ENCODE data around the gene BTBD2. TPM values are rescaled to one million over a fixed set of nuclear protein-coding genes. Genes with fewer than 3 reads are reported as not detected.

The BTBD2 gene
- total RNA-seq, 5 donors from 2014 or later (not counting 1 experiment from before 2014, with no cell fraction given), result 52.2 to 79.8 (median 73.6) TPM

- Histone ChIP-seq H3K4me3 (ENCODE audit: control insufficient read depth in 1 of 2, extremely low read depth in 1 of 2, low read length in 1 of 2) (no peak overlapping the region), H3K27ac (ENCODE audit: low read length) (no peak overlapping the region), H3K9me3 (no peaks in the 10 kb centered on the region), H3K36me3 (ENCODE audit: control insufficient read depth in 2 of 2, extremely low read depth in 1 of 2, insufficient read depth in 1 of 2, low read length in 1 of 2) (peaks cover 12 to 48% of the 10 kb centered on the region in 2 donors), H3K4me1 (ENCODE audit: control insufficient read depth in 1 of 2, extremely low read depth in 1 of 2, insufficient read depth in 2 of 2, low read length in 2 of 2) (peaks cover 0 to 18% of the 10 kb centered on the region in 2 experiments), H3K27me3 (replicated peaks in 1 of 2; ENCODE audit: control insufficient read depth in 2 of 2, extremely low read depth in 1 of 2, insufficient read depth in 2 of 2, low read length in 1 of 2) (no peaks in the 10 kb centered on the region)
- Mint-ChIP-seq H3K9me3 (no peaks in the 10 kb centered on the region), H3K4me3 (no peak overlapping the region), H3K27ac (no peak overlapping the region), H3K4me1 (peaks cover 0 to 12% (median 11%) of the 10 kb centered on the region in 3 donors), H3K27me3 (no peaks in the 10 kb centered on the region), H3K36me3 (peaks cover 6% of the 10 kb centered on the region)
- ChIA-PET POLR2A (interaction anchor here in 1 of 2 donors (0.7 kb wide), 1 partner anchor 68 kb away, joined by 3 read pairs; no protein-coding TSS in a partner anchor), CTCF (no interaction called here)
- ATAC-seq (replicated peaks in 1 of 4) (no peak), DNase-seq (no peak)
- 96% methylated on average over 22 of the region's 28 CpGs for WGBS (ENCODE audit: insufficient coverage)
Measured at GRCh38 chr19:1974381-1975161, 40.9 kb downstream of the BTBD2 start.

GRCh38 chr19:1970806-1971502 lies 44.6 kb downstream of the BTBD2 start:
- peaks cover 8 to 34% of the 10 kb centered on the region in 2 experiments for H3K4me1 ChIP-seq (ENCODE audit: control insufficient read depth in 1 of 2, extremely low read depth in 1 of 2, insufficient read depth in 2 of 2, low read length in 2 of 2)
- H3K27ac ChIP-seq (ENCODE audit: low read length), result no peak overlapping the region
- H3K4me3 ChIP-seq (ENCODE audit: control insufficient read depth in 1 of 2, extremely low read depth in 1 of 2, low read length in 1 of 2), result no peak overlapping the region
- Mint-ChIP-seq H3K36me3 (peaks cover 8% of the 10 kb centered on the region), H3K27ac (no peak overlapping the region), H3K4me3 (no peak overlapping the region), H3K9me3 (no peaks in the 10 kb centered on the region), H3K27me3 (no peaks in the 10 kb centered on the region), H3K4me1 (peaks cover 10 to 25% (median 23%) of the 10 kb centered on the region in 3 donors)
- peaks cover 17 to 44% of the 10 kb centered on the region in 2 donors for H3K36me3 ChIP-seq (ENCODE audit: control insufficient read depth in 2 of 2, extremely low read depth in 1 of 2, insufficient read depth in 1 of 2, low read length in 1 of 2)
- H3K9me3 ChIP-seq, result no peaks in the 10 kb centered on the region
- ChIA-PET CTCF (no interaction called here), POLR2A (no interaction called here)
- ATAC-seq (replicated peaks in 1 of 4) (no peak), DNase-seq (no peak)
- 94% methylated on average over 20 of the region's 27 CpGs for WGBS (ENCODE audit: insufficient coverage)
- no peaks in the 10 kb centered on the region for H3K27me3 ChIP-seq (replicated peaks in 1 of 2; ENCODE audit: control insufficient read depth in 2 of 2, extremely low read depth in 1 of 2, insufficient read depth in 2 of 2, low read length in 1 of 2)

DNA sequence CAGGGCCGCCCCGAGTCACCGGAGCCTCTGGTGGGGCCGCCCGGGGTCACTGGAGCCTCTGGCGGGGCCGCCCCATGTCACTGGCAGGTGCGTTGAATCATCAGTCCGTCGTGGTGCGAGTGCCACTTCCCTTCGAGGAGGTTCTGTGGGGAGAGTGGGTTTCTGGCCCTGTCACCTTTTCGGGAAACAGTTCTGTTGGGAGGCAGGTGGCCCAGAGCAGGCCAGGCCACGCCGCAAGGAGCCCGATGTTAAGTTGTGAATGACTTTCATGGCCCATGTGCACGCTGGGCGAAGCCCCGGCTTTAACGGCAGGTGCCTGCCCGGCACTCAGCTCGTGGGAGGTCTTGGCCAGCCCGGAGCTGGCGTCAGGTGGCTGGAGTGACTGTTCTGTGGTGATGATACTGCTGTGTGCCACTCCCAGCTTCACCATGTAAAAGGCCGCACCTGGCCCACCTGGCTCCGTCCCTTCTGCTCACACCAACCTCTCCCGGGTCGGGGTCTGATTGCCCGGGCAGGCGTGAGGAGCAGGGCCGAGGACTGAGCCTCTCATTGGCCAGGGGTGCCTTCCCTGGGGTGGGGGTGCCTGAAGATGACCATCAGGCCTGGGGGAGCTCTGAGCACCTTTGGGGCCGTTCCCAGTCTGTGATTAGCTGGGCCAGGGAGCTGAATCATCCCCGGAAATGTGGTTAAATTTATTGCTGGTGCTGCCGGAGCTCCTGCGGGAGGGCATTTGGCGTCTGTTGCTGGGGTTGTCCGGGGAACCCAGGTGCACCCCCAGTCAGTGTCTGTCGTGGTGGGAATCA lies 45.3 kb downstream of the BTBD2 start:
- H3K4me3 Mint-ChIP-seq, result no peak overlapping the region
- no peaks in the 10 kb centered on the region for H3K9me3 Mint-ChIP-seq
- Histone ChIP-seq H3K9me3 (no peaks in the 10 kb centered on the region), H3K27ac (ENCODE audit: low read length) (no peak overlapping the region), H3K4me3 (ENCODE audit: control insufficient read depth in 1 of 2, extremely low read depth in 1 of 2, low read length in 1 of 2) (no peak overlapping the region), H3K4me1 (ENCODE audit: control insufficient read depth in 1 of 2, extremely low read depth in 1 of 2, insufficient read depth in 2 of 2, low read length in 2 of 2) (peaks cover 8 to 40% of the 10 kb centered on the region in 2 experiments), H3K36me3 (ENCODE audit: control insufficient read depth in 2 of 2, extremely low read depth in 1 of 2, insufficient read depth in 1 of 2, low read length in 1 of 2) (peaks cover 16 to 38% of the 10 kb centered on the region in 2 donors), H3K27me3 (replicated peaks in 1 of 2; ENCODE audit: control insufficient read depth in 2 of 2, extremely low read depth in 1 of 2, insufficient read depth in 2 of 2, low read length in 1 of 2) (no peaks in the 10 kb centered on the region)
- no peak overlapping the region for H3K27ac Mint-ChIP-seq
- H3K4me1 Mint-ChIP-seq, result peaks cover 14 to 30% (median 28%) of the 10 kb centered on the region in 3 donors
- POLR2A ChIA-PET, result no interaction called here
- no peaks in the 10 kb centered on the region for H3K27me3 Mint-ChIP-seq
- DNase-seq (no peak), ATAC-seq (replicated peaks in 1 of 4) (no peak)
- 91% methylated on average over 30 of the region's 38 CpGs for WGBS (ENCODE audit: insufficient coverage)
- H3K36me3 Mint-ChIP-seq, result peaks cover 8% of the 10 kb centered on the region
- CTCF ChIA-PET, result no interaction called here

DNA sequence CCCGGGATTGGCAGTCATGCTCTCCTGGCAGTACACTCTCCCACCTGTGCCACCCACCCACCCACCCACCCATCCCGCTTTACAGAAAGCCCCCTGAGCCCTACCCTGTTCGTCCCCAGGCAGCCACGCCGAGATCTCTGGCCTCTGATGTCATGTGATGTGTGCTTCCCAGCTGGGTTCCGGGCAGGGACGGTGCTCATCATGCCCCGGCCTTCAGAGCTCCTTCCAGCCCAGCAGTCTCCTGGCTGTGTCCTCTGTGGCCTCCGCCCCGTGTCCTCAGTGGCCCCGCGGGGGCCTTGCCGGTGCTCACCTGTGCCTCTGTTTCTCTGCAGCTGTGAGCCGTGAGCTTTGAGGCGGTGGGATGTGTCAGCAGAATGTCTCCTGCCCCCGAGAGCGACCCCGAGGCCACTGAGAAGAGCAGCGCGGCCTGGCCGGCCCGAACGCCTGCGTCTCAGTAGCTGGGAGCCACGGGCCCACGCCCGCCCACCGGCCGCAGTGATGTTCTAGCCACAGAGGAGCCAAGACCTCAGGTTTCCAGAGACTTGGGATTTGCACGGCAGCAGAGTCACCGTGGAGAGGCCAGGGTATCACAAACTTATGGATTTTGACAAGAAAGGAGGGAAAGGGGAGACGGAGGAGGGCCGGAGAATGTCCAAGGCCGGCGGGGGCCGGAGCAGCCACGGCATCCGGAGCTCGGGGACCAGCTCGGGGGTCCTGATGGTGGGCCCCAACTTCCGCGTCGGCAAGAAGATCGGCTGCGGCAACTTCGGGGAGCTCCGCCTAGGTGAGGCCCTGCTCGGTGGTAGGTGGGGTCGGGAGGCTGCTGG lies 46.1 kb downstream of the BTBD2 start:
- no peak overlapping the region for H3K27ac Mint-ChIP-seq
- peak overlapping the region in 1 of 3 donors; percentile 8 for H3K4me3 Mint-ChIP-seq
- peaks cover 14 to 31% (median 30%) of the 10 kb centered on the region in 3 donors for H3K4me1 Mint-ChIP-seq
- H3K9me3 ChIP-seq, result no peaks in the 10 kb centered on the region
- DNase-seq (no peak), ATAC-seq (replicated peaks in 1 of 4) (no peak)
- no peak overlapping the region for H3K27ac ChIP-seq (ENCODE audit: low read length)
- no peak overlapping the region for H3K4me3 ChIP-seq (ENCODE audit: control insufficient read depth in 1 of 2, extremely low read depth in 1 of 2, low read length in 1 of 2)
- CTCF ChIA-PET, result no interaction called here
- no peaks in the 10 kb centered on the region for H3K27me3 Mint-ChIP-seq
- no peaks in the 10 kb centered on the region for H3K27me3 ChIP-seq (replicated peaks in 1 of 2; ENCODE audit: control insufficient read depth in 2 of 2, extremely low read depth in 1 of 2, insufficient read depth in 2 of 2, low read length in 1 of 2)
- H3K36me3 Mint-ChIP-seq, result peaks cover 5% of the 10 kb centered on the region
- 94% methylated on average over 44 of the region's 49 CpGs for WGBS (ENCODE audit: insufficient coverage)
- no peaks in the 10 kb centered on the region for H3K9me3 Mint-ChIP-seq
- H3K36me3 ChIP-seq (ENCODE audit: control insufficient read depth in 2 of 2, extremely low read depth in 1 of 2, insufficient read depth in 1 of 2, low read length in 1 of 2), result peaks cover 9 to 32% of the 10 kb centered on the region in 2 donors
- POLR2A ChIA-PET, result no interaction called here
- H3K4me1 ChIP-seq (ENCODE audit: control insufficient read depth in 1 of 2, extremely low read depth in 1 of 2, insufficient read depth in 2 of 2, low read length in 2 of 2), result peaks cover 8 to 36% of the 10 kb centered on the region in 2 experiments

DNA sequence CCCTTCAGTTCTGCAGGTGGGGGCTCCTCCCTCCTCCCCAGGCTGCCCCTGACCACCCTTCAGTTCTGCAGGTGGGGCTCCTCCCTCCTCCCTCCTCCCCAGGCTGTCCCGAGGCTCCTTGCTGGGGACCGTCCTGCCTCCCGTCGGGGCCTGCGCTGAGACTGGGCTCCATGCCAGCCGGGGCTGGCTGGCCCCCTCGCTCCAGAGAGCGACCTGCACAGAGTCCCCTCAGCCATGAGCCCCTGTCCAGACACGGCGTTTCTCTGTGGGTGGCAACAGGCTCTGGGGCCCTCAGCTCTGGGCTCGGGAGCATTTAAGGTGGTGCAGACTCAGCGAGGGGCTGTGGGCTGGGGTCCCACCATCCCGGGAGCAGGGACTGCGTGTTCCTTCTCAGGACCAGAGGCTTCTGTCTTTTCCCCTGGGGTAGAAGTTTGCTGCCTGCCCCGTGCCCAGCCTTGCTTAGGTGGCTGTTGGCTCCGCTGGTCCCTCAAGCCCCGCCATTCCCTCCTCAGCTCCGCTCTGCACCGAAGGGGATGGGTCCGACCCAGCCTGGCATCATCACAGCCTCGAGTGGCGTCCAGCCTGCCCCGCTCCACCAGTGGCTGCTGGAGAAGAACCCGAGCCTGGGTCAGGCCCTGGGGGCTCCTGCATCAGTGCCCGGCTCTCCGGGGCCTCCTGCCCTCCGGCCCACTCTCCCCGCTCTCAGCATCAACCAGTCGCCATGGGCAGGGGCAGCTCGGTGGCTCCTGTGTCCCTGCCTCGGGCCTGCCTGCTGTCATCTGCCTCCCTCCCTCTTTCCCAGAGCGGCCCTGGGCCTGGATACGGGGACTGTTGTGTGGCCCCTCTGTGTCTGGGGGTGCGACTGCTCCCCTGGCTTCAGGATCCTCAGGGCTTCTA lies 47.0 kb downstream of the BTBD2 start:
- ChIA-PET POLR2A (no interaction called here), CTCF (no interaction called here)
- Histone ChIP-seq H3K27ac (ENCODE audit: low read length) (no peak overlapping the region), H3K4me1 (ENCODE audit: control insufficient read depth in 1 of 2, extremely low read depth in 1 of 2, insufficient read depth in 2 of 2, low read length in 2 of 2) (peaks cover 8 to 32% of the 10 kb centered on the region in 2 experiments), H3K27me3 (replicated peaks in 1 of 2; ENCODE audit: control insufficient read depth in 2 of 2, extremely low read depth in 1 of 2, insufficient read depth in 2 of 2, low read length in 1 of 2) (no peaks in the 10 kb centered on the region), H3K9me3 (no peaks in the 10 kb centered on the region), H3K36me3 (ENCODE audit: control insufficient read depth in 2 of 2, extremely low read depth in 1 of 2, insufficient read depth in 1 of 2, low read length in 1 of 2) (peaks cover 7 to 32% of the 10 kb centered on the region in 2 donors), H3K4me3 (ENCODE audit: control insufficient read depth in 1 of 2, extremely low read depth in 1 of 2, low read length in 1 of 2) (no peak overlapping the region)
- Mint-ChIP-seq H3K27me3 (no peaks in the 10 kb centered on the region), H3K9me3 (no peaks in the 10 kb centered on the region), H3K4me3 (peak overlapping the region in 1 of 3 donors; percentile 8), H3K4me1 (peaks cover 14 to 30% (median 29%) of the 10 kb centered on the region in 3 donors), H3K27ac (no peak overlapping the region), H3K36me3 (peaks cover 4% of the 10 kb centered on the region)
- no peak for ATAC-seq (replicated peaks in 1 of 4)
- DNase-seq, result no peak
- WGBS (ENCODE audit: insufficient coverage), result 93% methylated on average over 26 of the region's 34 CpGs

All from T-cell (primary cell).